Smooth muscle cell (in vitro differentiated cells): ENCODE results near the gene RETN. TPM values are rescaled to one million over a fixed set of nuclear protein-coding genes. Genes with fewer than 3 reads are reported as not detected.

ENCODE experiments used
- DNase-seq: peaks from one replicate; lab custom pipeline; 2025; ENCODE audit not compliant: unreplicated experiment; lab: John Stamatoyannopoulos, UW
- H2AFZ ChIP-seq: fragments of 200-600 bp; sonication (generic); 2 replicates; pipeline ENCODE4 v1.6.0; 2016; ENCODE audit warnings: antibody characterized with exemption, low read depth, mild to moderate bottlenecking
- H3F3A ChIP-seq: fragments of 200-600 bp; sonication (generic); 2 replicates; pipeline ENCODE4 v1.6.0; 2017; ENCODE audit warnings: antibody characterized with exemption, low read depth
- H3K27ac ChIP-seq: fragments of 200-600 bp; sonication (generic); 2 replicates; pipeline ENCODE4 v1.5.1; 2016; ENCODE audit warnings: low read depth, mild to moderate bottlenecking
- H3K27me3 ChIP-seq: fragments of 200-600 bp; sonication (generic); 2 replicates; pipeline ENCODE4 v1.6.1; 2016; ENCODE audit warnings: low read depth, mild to moderate bottlenecking
- H3K36me3 ChIP-seq: fragments of 200-600 bp; sonication (generic); 2 replicates; pipeline ENCODE4 v1.5.1; 2016; ENCODE audit warnings: low read depth
- H3K4me1 ChIP-seq: fragments of 200-600 bp; sonication (generic); 2 replicates; pipeline ENCODE4 v1.5.1; 2016; ENCODE audit warnings: low read depth
- H3K4me2 ChIP-seq: fragments of 200-600 bp; sonication (generic); 2 replicates; pipeline ENCODE4 v1.6.0; 2016; ENCODE audit warnings: mild to moderate bottlenecking
- H3K4me3 ChIP-seq: fragments of 200-600 bp; sonication (generic); 2 replicates; pipeline ENCODE4 v1.5.1; 2016; ENCODE audit warnings: mild to moderate bottlenecking
- H3K79me2 ChIP-seq: fragments of 200-600 bp; sonication (generic); 2 replicates; pipeline ENCODE4 v1.6.0; 2016; ENCODE audit warnings: low read depth, mild to moderate bottlenecking
- H3K9ac ChIP-seq: fragments of 200-600 bp; sonication (generic); 2 replicates; pipeline ENCODE4 v1.6.0; 2016; ENCODE audit warnings: low read depth
- H3K9me3 ChIP-seq: fragments of 200-600 bp; sonication (generic); replicated peaks from 2 replicates; pipeline ENCODE4 v1.5.1; 2016; ENCODE audit warnings: low read depth
- H4K20me1 ChIP-seq: fragments of 200-600 bp; sonication (generic); 2 replicates; pipeline ENCODE4 v1.6.0; 2016; ENCODE audit warnings: low read depth
- WGBS: methylation state at CpG from one replicate; pipeline ENCODE4 v1.1.7; 2016; ENCODE audit warnings: low lambda C conversion rate; 5-methylcytosine and 5-hydroxymethylcytosine counted together
- polyA plus RNA-seq: library from polyadenylated mRNA; unstranded; fragments of >200 nt; fragmentation: Nextera tagmentation; extraction: Ambion mirVana; gene quantifications from 2 replicates; pipeline ENCODE4 v1.2.1, GENCODE V29; 2016
- total RNA-seq: library from RNA; depleted of rRNA; stranded (reverse); fragments of >200 nt; gene quantifications from 2 replicates; pipeline ENCODE4 v1.2.3, GENCODE V29; 2014
- TF ChIP-seq, protein P1 (sequence below): fragments of 200-600 bp; sonication (generic); IDR thresholded peaks from 2 replicates; pipeline ENCODE4 v1.5.1; 2017; ENCODE audit warnings: borderline replicate concordance, mild to moderate bottlenecking, antibody characterized with exemption; ENCODE audit not compliant: insufficient read depth, poor library complexity, severe bottlenecking

The RETN gene
- total and polyA plus RNA-seq, 2 experiments from 2014 or later: not detected

DNA sequence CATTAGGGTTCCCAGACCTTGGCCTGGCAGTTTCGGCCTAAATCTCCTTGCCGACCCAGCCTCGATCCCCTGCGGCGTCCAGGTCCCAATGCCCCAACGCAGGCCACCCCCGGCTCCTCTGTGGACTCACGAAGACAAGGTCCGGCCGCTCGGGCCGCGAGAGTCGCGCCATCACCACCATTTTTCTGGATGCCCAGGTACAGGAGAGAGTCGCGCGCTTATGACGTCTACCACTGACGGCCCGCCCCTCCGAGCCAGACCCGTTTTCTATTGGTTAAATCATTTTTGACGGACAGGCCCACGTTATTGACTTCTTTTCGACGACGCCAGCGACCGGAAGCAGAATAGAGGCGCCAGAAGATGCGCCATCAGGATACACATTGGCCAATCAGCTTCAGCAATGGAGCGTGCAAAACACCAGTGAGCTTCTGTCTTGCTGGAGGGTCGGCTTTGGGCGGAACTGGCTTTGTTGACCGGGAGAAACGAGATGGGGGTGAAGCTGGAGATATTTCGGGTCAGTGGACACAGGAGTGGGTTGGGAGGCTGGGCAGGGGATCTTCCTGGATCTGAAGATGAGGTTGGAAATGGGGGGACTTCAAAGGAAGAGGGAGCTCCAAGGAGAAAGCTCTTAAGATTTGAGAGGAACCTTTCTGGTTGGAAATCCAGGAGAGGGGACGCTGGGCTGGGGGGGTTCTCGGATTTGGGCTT is 39.3 kb upstream of the RETN start, which contains the start of the genes PET100 and XAB2:
Gene PET100 (plus strand): TSS at position 447 of the 708 bp plus-strand sequence. CDS start 41 bp downstream, at position 488.
Gene XAB2 (minus strand): TSS at position 199 of the 708 bp plus-strand sequence. CDS start 18 bp downstream, at position 181.
- Histone ChIP-seq H3K9ac (peak within 1 kb of the TSS; percentile 98), H2AFZ (peak within 1 kb of the TSS; percentile 60), H3K4me1 (peaks cover 17% of the 10 kb centered on the region), H3K4me2 (peak within 1 kb of the TSS; percentile 94), H4K20me1 (no peaks in the 10 kb centered on the region), H3K9me3 (no peaks in the 10 kb centered on the region), H3K27me3 (no peaks in the 10 kb centered on the region), H3K27ac (peak within 1 kb of the TSS; percentile 90), H3K4me3 (peak within 1 kb of the TSS; percentile 83), H3K36me3 (no peaks in the 10 kb centered on the region), H3F3A (no peaks in the 10 kb centered on the region), H3K79me2 (peaks cover 45% of the 10 kb centered on the region)
- TF ChIP-seq, protein P1, sequence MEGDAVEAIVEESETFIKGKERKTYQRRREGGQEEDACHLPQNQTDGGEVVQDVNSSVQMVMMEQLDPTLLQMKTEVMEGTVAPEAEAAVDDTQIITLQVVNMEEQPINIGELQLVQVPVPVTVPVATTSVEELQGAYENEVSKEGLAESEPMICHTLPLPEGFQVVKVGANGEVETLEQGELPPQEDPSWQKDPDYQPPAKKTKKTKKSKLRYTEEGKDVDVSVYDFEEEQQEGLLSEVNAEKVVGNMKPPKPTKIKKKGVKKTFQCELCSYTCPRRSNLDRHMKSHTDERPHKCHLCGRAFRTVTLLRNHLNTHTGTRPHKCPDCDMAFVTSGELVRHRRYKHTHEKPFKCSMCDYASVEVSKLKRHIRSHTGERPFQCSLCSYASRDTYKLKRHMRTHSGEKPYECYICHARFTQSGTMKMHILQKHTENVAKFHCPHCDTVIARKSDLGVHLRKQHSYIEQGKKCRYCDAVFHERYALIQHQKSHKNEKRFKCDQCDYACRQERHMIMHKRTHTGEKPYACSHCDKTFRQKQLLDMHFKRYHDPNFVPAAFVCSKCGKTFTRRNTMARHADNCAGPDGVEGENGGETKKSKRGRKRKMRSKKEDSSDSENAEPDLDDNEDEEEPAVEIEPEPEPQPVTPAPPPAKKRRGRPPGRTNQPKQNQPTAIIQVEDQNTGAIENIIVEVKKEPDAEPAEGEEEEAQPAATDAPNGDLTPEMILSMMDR: no peak
- WGBS: under 1% methylated on average over 40 of the region's 40 CpGs
- peak; percentile 82 for DNase-seq

DNA sequence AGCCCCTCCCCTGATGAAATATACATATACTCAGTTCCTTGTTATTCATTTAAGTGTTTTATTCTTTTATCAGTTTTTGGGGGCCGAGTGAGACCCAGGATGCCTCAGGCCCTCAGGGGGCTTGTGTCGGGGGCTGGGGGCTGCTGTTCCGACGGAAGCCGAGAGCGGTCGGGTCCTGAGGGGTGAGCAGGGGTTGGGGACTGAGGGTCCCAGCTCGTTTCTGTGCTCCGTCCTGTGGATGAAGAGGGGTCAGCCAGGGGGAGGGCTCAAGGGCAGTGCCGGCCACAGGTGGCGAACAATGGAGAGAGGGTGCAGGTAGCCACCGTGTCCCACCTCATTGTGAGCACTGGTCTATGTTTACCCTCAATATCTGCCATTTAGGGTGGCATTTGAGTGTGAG is 37.3 kb upstream of the RETN start:
- Histone ChIP-seq H2AFZ (no peak overlapping the region), H3K27me3 (peaks cover 17% of the 10 kb centered on the region), H3K9ac (no peak overlapping the region), H3K27ac (no peak overlapping the region), H3K4me3 (no peak overlapping the region), H3K79me2 (peaks cover 41% of the 10 kb centered on the region), H3K4me2 (no peak overlapping the region), H4K20me1 (no peaks in the 10 kb centered on the region), H3K36me3 (no peaks in the 10 kb centered on the region), H3K9me3 (no peaks in the 10 kb centered on the region), H3F3A (no peaks in the 10 kb centered on the region), H3K4me1 (peaks cover 17% of the 10 kb centered on the region)
- TF ChIP-seq, protein P1: no peak
- no peak for DNase-seq
- 95% methylated on average over 12 of the region's 12 CpGs for WGBS

DNA sequence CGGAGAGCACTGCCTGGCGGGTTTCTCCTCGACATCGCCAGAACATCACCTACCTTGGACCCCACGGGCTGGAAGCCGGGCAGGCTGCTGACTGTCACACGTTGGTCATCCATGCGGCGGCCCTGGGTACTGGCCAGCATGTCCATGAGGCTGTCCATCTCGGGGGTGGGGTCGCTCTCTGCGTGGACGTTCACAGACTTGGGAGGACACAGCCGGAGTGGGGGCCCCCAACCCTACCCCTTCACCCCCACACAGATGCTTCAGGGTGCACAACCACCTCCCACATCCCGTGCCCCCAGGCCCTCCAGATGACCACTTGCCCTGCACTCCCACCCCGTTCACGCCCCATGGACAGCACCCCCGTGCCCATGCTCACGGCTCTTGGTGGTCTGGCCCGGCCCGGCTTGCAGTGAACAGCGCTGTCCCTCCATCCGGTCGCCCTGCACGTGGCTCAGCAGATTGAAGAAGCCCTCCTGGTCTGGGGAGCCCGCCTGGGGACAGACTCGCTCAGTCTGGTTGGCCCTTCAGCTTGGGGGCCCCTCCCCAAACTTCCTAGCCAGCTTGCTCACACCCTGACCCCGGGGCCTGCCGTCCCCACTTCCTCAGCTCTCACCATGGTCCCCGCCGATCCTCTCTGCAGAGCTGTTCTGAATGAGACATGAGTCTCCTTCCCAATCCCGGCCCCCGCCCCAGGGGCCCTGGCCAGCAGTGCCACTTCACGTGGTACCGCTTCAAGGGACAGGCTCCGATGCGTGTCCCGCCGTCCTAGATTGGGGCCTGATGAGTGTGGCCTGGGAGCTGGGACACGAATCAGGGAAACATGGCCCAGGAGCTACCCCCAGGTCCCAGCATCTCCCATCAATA is 36.3 kb upstream of the RETN start:
- no peaks in the 10 kb centered on the region for H3F3A ChIP-seq
- H3K79me2 ChIP-seq: peaks cover 32% of the 10 kb centered on the region
- DNase-seq: no peak
- TF ChIP-seq, protein P1: no peak
- H2AFZ ChIP-seq: no peak overlapping the region
- H3K9ac ChIP-seq: no peak overlapping the region
- peaks cover 25% of the 10 kb centered on the region for H3K27me3 ChIP-seq
- no peaks in the 10 kb centered on the region for H3K9me3 ChIP-seq
- peaks cover 17% of the 10 kb centered on the region for H3K4me1 ChIP-seq
- H3K4me3 ChIP-seq: no peak overlapping the region
- no peak overlapping the region for H3K27ac ChIP-seq
- 97% methylated on average over 32 of the region's 40 CpGs for WGBS
- H3K36me3 ChIP-seq: no peaks in the 10 kb centered on the region
- no peaks in the 10 kb centered on the region for H4K20me1 ChIP-seq
- no peak overlapping the region for H3K4me2 ChIP-seq
